Measurements from ENCODE around the gene TMEM174.
A peak's percentile ranks its signal among the peaks of the same experiment; 100 is the strongest.
"Not testable (repeated sequence)": the region's sequence is repeated elsewhere in the genome, so short reads cannot be mapped to it uniquely, and the experiment has no call there.

TMEM174 gene

DNA sequence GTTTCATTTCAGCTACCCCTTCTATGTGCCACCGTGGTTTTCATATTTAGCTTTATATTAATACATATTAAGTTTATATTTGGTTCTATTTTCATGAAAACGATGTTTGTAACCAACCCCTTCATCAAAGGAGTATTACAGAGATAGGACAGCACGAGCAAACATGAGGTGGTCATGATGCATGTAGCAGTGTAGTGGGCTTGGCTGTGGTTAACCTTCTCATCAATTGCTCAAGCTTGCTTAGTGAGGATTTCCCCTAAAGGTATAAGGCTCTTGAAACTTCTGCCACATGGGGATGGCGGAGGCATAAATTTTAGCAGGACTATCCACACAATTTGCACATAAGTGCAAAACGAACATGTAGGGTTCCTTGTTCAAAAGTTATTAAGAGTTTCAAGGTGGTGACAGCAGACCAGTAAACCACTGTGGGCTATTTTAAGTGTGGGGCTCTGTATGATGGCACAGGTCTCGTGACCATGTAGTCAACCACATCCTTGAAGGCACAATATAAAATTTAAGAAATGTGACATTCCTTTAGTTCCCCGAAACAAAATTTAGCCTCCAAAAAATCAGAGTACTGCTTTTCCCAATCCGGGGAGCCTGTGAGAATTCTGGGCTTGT lies 24.8 kb downstream of the TMEM174 start:
- DNase-seq, result no peak

DNA sequence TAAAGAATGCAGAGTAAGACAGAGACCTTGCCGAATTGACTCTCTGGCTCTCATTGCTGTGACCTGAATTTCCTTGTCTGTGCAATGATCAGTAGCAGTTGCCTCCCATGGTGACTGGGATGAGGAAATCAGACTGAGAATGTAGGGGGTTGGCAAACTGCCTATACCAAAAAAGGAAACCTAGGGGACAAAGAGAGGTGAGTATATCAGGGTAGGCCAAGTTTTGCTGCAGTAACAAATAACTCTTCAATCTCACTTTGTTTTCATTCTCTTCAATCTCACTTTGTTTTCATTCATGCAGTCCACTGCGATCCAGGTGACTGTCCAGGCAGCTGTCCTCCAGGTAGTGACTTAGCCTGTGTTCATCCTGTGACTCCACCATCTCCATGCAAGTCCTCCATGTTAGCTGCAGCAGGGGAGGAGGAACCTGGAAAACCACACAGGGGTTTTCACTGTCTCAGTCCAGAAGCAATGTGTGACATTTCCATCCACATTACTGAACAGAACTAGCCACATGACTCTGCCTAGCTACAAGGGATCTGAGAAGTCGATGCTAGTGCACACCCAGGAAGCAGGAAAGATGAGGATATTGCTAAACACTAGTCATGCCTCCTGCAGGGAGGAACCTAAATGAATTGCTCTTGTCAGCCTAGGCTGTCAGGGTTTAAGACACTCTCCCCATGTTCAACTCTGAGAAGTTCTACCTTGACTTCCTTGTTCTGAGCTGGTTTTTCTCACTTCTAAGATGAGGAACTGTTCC lies 26.0 kb downstream of the TMEM174 start:
- DNase-seq, result no peak

DNA sequence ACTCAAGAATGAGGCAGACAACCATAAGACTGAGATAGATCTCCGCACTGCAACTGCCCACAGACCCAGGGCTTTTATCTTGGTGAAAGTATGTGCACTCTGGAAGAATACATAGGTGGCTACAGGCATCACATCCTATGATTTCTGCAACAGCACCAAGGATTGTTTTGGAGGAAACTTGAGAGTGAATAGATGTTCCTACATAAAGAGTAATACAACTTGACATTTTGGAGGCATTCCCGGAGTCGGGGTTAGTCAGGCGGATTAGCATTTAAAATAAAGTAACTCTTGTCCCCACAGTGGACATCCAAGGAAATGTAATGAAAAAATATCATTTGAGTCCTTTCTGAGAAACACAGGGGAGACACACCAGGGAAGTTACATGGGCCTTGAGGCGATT lies 26.7 kb downstream of the TMEM174 start:
- no peak for DNase-seq

DNA sequence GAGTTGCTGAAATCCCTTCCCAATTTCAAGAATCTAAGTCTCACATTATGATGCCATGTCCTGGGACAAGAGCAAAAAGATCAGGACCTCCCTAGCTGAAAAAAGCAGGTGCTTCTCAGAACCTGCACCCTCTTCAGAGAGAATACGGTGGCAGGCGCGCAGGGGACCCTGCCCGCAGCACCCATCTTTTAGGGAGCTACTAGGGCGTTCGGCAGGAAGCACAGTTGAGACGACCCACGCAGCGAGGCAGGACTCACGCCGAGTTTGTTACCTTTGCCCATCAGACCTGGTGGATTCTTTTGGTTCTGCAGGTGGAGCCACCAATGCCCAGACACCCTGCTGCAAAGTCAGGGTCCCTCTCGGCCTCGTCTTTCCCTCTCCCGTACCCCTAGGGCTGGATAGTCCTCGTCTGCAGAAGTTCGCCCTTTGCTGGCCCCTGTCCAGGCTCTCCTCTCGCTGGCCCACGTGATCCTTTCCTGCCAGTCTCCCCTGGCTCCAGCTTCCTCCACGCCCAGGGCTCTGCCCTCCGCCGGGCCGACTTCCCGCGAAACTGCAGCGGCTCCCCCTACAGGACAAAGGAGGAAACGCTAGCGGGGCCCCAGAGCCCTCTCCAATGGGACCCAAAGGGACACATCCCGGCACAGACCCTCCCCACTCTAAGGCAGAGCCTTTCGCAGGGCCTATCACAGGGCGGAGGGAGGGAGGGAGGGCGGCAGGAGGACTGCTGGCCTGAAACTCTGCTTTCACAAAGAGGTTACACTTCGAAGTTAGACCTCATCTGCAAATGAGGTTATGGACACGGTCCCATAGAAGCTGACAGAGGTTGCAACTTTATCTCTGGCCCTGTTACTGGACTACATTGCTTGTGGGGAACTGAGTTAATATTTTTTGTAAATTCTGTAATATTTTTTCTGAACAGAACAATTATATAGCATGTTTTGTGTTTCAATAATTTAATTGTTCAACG lies 28.8 kb downstream of the TMEM174 start:
- DNase-seq, result peak; percentile 54

DNA sequence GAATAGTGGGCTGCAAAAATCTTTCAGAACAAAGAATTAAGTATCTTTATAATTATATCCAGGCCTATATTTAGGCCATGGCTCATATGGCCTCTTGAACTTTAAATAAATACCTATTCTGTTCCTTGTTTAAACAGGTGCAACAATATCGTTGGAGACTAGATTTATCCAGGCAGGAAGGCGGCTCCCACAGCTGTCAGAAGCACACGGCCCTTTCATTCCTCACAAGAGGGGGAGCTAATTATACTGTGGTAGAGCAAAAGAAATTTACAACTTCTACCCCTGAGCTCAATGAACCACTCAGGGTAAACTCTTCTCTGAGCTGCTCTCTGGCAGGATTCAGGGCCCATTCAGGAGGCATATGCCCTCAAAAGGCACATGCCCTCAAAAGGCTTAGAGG lies 31.3 kb downstream of the TMEM174 start:
- DNase-seq, result no peak

DNA sequence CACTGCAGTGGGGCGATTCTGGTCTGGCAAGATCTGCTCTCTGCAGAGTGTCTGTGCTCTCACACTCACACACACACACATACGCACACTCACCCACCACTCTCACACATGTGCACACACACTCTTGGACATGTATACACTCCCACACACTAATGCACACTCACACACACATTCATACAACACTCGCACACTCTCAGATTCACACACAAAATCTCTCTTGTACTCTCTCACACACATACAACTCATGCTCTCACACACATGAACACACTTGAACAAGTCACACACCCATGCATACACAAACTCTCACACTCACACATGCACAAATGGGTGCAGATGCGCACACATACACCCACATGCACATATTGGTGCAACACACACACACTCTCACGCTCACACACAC lies 31.7 kb downstream of the TMEM174 start:
- DNase-seq, result no peak

DNA sequence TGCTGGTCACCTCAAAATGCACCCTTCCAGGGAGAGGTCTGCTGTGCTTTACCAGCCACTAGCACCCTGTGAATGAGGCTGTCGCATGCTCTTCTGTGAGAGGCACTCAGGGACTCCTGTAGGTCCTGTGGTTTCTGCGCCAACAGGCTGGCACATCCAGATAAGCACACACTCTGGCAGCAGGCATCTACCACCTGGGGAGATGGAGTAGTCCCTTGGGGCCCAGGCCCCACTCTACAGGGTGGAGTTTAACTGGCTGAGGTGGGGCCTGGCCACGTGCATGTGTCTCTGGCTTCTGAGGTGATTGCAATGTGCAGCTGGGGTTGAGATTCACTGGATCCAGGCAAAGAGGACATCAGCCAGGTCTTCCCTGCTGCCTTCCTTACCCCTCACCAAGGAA lies 32.3 kb downstream of the TMEM174 start:
- no peak for DNase-seq

DNA sequence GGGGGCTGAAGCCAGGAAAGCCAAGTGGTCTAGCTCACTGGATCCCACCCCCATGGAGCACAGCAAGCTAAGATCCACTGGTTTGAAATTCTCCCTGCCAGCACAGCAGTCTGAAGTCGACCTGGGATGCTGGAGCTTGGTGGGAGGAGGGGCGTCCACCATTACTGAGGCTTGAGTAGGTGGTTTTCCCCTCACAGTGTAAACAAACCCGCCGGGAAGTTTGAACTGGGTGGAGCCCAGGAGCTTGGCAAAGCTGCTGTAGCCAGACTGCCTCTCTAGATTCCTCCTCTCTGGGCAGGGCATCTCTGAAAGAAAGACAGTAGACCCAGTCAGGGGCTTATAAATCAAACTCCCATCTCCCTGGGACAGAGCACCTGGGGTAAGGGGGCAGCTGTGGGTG lies 34.2 kb downstream of the TMEM174 start:
- not testable (repeated sequence) for DNase-seq

DNA sequence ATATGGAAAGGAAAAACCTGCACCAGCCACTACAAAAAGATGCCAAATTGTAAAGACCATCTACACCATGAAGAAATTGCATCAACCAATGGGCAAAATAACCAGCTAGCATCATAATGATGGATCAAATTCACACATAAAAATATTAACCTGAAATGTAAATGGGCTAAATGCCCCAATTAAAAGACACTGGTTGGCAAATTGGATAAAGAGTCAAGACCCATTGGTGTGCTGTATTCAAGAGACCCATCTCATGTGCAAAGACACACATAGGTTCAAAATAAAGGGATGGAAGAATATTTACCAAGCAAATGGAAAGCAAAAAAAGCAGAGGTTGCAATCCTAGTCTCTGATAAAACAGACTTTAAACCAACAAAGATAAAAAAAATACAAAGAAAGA lies 36.1 kb downstream of the TMEM174 start:
- not testable (repeated sequence) for DNase-seq

DNA sequence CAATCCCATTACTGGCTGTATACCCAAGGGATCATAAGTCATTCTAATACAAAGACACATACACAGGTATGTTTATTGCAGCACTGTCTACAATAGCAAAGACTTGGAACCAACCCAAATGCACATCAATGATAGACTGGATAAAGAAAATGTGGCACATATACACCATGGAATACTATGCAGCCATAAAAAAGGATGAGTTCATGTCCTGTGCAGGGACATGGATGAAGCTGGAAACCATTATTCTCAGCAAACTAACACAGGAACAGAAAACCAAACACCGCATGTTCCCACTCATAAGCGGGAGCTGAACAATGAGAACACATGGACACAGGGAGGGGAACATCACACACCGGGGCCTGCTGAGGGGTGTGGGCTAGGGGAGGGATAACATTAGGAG lies 39.7 kb downstream of the TMEM174 start:
- not testable (repeated sequence) for DNase-seq

DNA sequence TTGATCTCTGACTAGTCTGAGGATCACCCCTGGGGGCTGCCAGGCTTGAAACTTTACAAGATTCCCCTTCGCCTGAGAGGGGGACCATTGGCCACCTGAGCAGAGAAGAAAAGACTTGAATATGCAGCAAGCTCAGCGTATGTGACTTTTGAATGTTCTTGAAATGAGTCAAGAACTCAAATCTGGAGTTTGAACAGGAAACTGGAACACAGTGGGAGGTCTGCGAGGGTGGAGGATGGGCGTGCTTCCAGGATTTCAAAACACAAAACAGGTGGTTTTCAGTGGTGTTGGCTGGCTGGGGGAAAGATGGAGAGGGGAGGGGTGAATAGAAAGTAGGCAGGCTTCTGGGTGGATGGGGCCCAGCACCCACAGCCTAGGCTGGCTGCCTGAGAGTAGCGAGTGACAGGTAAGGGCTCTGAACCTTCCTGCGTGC lies 40.6 kb downstream of the TMEM174 start:
- DNase-seq, result no peak

DNA sequence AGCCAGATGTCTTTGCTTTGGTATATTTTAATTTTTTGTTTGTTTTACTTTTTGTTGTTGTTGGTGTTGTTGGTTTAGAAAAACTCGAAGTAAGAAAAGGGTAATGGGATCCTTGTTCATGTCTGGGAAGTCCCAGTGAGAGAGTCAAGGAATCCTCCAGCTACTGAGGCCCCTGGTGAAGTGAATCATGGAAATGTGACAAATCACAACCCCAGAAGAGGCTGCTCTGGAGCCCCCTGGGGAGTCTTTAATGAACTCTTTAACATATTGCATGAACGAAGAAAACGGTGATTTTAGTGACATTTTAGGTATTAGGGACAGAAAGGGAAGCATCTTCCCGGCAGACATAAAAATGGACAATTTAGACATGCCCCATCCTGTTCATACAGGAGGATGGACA lies 41.3 kb downstream of the TMEM174 start:
- no peak for DNase-seq

DNA sequence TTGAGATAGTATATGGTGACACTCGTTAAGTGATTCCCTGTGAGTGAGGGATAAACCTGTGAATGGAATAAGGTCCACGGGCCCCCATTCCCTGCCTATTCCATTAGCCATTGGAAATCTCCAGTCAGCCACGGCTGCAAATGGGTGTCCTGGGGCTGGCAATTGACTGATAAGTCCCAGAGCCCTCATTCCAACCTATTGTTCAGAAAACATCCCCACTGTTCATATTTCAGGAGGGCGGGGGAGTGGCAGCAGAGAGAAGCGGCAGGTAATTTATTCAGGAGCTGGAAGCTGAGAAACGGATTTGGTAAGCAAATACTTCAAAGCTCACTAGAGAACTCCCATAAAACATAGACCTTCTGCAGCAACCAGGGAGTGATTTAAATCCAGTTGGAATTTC lies 42.0 kb downstream of the TMEM174 start:
- DNase-seq, result no peak

DNA sequence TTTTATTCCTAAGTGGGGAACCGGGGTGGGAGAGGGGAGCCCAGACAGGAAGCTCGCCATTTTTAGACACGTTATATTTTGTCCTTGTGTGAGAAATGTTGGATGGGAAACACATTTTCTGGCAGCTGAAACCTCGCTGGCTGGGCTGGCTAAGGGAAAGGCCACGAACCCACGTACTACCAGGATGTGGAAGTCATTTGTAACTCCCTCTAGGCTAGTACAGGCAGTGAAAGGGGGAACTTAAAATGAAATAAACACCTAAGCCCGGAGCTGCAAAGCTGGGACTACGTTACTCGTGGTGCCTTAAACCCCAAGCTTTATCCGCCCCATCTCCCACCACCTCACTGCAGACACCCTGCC lies 42.5 kb downstream of the TMEM174 start:
- no peak for DNase-seq

DNA sequence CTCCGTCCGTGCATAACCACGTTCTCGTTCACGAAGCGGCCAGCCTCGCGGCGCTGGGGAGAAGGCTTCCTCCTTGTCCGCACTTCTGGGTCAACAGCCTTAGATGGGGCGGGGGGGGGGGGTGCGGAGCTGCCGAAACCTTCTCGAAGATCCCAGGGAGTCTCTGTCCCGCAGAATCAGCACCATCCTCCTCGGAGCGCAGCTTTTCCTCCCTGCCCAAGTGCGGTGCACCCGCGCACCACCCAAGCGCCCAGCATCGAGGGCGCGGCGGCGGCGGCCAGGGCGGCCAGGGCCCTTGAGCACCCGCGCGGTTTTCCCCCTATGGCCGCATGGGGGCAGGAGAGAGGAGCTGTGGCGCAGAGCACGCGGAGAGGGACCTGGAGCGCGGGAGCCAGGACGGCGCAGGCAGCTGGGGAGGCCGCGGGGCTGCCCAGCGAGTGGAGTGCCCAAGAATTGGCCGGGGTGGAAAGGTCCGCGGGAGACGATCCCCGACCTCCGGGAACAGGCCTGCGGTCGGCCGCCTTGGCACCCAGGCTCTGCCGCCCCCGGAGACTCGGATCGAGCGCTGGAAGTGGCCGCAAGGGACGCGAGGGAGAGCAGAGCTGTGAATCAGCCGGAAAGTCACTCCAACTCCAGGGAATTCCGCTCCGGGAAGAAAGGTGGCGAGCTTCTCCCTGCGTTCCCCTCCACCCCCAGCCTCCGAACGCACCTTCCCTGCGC lies 43.1 kb downstream of the TMEM174 start:
- peak; percentile 38 for DNase-seq

DNA sequence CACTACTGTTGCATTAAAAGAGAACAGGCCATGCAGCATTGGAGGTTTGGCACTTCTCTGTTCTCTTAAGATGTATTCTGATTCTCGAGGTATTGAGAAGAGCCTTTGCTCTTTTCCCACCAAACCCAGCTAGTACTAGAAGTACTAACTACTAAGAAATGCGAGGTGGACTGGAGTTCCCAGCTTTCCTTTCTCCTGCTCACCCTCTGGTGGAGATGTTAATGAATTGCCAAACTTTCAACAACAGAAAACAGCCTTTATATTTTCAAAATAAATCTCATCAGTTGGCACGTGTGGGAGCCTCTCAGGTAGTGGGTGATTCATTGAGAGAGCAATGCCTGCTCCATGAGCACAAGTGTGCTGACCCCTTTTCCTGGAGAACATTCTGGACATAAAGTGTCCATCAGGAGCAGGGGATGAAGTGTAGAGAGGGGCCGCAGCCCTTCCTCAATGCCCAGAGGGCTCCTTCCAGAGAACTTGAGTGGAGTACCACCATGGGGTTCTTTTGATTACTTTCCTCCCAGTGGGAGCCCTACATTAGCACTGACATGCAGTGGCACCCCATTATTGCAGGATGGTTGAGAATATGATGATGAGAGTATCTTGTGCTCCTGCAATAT lies 45.7 kb downstream of the TMEM174 start:
- DNase-seq, result no peak

DNA sequence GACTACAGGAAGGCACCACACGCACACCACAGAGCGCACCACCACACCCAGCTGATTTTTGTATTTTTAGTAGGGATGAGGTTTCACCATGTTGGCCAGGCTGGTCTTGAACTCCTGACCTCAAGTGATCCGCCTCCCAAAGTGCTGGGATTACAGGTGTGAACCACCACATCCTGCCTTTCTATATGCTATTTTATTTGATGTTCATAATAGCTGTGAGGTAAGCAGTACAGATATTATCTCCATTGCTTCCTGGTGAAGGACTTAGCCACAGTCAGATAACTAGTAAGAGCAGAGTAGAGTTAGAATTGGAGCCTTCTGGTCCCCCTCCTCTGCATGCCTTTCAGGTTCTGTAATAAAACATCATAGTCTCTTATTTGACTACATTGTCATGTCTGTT lies 46.3 kb downstream of the TMEM174 start:
- DNase-seq, result not testable (repeated sequence)

DNA sequence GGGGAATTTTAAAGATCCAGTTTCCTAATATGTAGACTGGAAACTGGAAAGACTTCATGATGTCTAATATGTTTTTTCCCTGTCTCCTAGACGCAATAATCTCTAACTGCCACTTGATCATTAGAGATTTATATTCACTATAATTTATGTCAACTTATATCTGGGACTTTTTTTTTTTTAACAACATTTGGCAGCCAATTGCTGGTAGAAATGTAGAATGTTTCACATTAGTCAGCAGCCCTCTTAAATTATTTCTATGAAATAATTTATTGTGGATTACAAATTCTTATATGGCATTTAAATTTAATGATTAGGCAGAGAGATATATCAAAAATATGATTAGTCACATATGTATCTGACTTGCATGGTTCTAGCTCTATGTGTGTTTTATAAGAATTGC lies 48.2 kb downstream of the TMEM174 start:
- no peak for DNase-seq

DNA sequence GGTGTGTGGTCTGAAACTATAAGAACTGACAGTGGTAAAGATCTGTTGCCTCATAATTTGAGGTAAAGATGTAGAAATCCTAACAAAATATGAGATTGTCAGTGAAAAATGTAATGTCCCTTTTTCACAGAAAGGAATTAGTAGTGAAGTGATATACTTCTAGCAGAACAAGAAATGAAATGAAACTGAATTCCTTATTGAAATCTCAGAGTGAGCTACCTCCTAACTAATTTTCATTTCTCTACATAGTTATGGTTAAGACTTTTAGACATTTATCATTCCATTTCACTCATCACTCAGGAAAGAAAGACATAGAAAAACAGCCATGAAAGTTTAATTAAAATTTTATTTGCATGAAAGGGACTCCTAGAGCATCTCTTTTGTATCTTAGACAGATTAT lies 48.7 kb downstream of the TMEM174 start:
- DNase-seq, result no peak

DNA sequence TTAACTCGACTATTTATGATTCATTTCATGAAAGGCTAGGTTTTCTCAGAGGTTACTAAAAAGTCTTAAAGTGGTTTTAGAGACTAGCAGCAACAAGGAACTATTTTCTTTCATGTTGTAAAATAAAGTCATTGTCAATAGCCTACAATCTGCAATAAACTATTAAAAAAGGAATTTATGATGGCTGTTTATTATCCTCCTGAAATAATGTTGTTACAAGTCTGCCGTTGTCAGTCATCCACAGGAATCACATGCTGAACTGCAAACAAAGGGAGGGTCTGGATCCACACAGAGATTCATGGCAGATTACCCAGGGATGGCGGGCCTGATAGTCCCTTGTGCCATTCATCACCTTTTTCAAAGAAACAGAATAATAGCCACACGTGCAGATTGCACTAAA lies 49.2 kb downstream of the TMEM174 start:
- DNase-seq, result no peak
